Right kidney (tissue), 9 donors: ENCODE results near the gene RIOK1.
"Not testable (repeated sequence)": the region's sequence is repeated elsewhere in the genome, so short reads cannot be mapped to it uniquely, and the experiment has no call there.

ENCODE experiments used
- DNase-seq: peaks from one replicate; pipeline ENCODE4 v3.0.0-alpha.2; 2016
- long read RNA-seq, 8 donors: transcript quantifications; one replicate each; lab custom pipeline, GENCODE V29; 2026

Gene RIOK1
- long read RNA-seq, donor 1, partial matches to known transcripts, result 12 of 14 reads
- long read RNA-seq, donor 1, other reads (novel, unspliced or antisense), result 0 of 14 reads
- long read RNA-seq, donor 2, partial matches to known transcripts, result 0 of 1 reads
- long read RNA-seq, donor 2, other reads (novel, unspliced or antisense), result 0 of 1 reads
- long read RNA-seq, donor 3, partial matches to known transcripts, result 0 of 1 reads
- long read RNA-seq, donor 3, other reads (novel, unspliced or antisense), result 0 of 1 reads
- long read RNA-seq, donor 4, partial matches to known transcripts, result 6 of 8 reads
- long read RNA-seq, donor 4, other reads (novel, unspliced or antisense), result 0 of 8 reads
- long read RNA-seq, donor 5, transcript RIOK1-202 (17 exons, 2,810 nt), result major isoform, 5 of 71 reads
- long read RNA-seq, donor 5, partial matches to known transcripts, result 61 of 71 reads
- long read RNA-seq, donor 5, other reads (novel, unspliced or antisense), result 5 of 71 reads
- long read RNA-seq, donor 6, partial matches to known transcripts, result 0 of 2 reads
- long read RNA-seq, donor 6, other reads (novel, unspliced or antisense), result 0 of 2 reads
- long read RNA-seq, donor 7, transcript RIOK1-202 (17 exons, 2,810 nt), result major isoform, 6 of 27 reads
- long read RNA-seq, donor 7, partial matches to known transcripts, result 21 of 27 reads
- long read RNA-seq, donor 7, other reads (novel, unspliced or antisense), result 0 of 27 reads
- long read RNA-seq, donor 8, partial matches to known transcripts, result 0 of 4 reads
- long read RNA-seq, donor 8, other reads (novel, unspliced or antisense), result 0 of 4 reads

DNA sequence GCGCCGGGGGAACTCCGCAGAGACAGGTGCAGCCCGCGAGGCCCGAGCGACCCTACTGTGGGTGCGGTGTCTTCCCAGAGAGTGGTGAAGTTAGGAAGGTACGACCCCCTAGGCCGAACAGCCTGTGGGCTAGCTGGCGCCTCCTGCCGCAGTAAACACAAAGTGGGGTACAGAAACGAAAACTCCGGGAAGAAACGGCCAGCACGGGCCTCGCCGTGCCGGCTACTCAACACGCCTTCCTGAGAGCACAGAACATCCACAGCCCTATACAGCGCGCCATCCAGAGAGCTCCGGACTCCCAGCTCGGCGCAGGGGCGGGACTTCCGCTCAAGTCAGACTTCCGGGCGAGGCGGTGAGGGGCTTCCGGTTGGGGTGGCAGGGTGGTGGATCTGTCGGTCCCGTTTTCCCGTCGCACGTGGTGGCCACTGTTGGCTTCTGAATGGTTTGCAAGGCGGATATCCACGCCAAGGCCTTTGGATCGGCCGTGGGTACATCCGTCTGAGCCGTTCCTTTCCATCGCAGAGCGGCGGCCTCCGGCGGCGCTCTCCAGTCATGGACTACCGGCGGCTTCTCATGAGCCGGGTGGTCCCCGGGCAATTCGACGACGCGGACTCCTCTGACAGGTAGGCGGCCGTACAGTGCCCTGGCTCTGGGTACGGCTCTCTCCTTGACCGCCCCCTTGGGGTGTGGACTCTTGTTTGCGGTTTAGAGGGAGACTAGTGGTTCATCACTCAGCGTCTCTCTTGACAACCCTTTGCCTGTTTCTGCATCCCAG lies at the start of gene RIOK1, which contains the start of gene CAGE1:
Gene RIOK1, plus strand, starts transcription at position 358 of the 775 bp plus-strand sequence. Its CDS starts 195 bp downstream, at position 553.
Gene CAGE1, minus strand, starts transcription at position 292 of the 775 bp plus-strand sequence. CDS start 2,569 bp downstream, outside the sequence.
- DNase-seq, result peak; percentile 94

DNA sequence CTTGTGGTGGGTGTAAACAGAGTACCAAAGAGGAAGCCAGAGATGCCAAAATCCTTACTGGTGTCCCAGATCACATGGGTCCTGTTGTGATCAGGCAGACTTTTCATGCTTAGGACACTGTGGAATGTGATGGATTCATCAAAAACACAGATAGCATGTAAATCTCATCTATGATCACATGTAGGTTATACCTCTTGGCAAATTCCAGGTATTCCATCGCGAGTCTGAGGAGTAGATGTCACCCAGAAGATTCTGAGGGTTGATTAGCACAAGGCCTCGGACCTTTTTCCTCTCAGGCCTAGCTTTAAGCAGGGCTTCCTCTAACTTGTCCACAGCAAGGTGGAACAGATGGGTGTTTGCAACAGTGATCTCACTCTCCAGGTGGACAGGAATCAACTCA lies 48.3 kb upstream of the RIOK1 start:
- no peak for DNase-seq

DNA sequence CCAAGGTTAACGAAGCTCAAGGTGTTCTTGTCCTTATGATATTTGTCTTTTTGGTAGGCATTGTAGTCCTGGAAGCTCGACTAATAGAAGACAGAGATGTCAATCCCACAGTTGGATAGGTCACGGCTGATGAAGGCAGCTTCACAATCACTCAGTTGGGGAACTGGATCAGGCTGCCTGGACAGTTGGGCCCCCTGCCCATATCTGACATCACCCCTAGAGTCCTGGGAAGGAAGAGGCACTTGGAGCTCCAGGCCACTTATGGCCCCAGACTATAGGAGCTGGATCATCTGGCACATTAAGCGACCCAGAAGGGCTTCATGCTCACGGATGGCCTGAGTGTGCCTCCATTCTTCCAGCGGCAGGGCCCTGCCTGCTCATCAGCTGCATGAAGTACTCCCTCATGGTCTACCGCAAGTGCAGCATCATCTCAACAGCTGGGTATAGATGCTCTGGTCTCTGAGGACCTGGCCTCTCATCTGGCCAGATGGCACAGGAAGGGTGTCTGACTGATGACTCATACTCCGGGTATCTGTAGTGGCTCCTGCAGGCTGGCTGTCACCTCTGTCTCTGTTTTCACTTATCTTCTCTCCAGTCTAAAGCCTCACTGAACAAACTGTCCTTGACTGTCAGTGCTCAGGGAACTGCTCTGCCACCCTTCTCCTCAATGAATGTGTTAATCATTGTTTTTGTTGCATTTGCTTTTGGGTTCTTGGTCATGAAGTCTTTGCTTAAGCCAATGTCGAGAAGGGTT lies 47.4 kb upstream of the RIOK1 start:
- DNase-seq, result no peak

DNA sequence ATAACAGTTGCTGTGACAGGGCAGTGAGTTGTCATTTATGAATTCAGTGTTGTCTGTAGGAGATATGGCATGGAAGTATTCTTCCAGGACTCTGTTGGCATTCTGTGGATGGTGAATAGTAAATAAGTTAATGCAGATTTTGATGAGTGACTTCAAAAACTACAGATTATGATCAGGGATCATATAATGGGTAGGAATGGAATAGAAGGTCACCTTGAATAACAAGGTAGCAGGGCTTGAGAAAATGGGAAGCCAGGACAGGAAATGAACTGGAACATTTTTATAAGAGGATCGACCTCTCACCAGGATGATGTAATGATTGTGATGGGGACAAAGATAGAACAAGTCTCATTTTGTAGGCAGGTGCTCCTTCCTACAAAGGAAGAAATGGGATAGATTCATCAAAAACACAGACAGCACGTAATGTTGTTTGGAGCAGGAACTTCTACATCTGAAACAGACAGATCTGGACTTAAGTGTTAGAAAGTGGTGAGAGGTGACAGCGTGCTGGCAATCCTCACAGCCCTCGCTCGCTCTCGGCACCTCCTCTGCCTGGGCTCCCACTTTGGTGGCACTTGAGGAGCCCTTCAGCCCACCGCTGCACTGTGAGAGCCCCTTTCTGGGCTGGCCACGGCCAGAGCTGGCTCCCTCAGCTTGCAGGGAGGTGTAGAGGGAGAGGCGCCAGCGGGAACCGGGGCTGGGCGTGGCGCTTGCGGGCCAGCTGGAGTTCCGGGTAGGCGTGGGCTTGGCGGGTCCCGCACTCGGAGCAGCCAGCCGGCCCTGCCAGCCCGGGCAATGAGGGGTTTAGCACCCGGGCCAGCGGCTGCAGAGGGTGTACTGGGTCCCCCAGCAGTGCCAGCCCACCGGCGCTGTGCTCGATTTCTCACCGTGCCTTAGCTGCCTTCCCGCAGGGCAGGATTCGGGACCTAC lies 45.8 kb upstream of the RIOK1 start:
- DNase-seq, result no peak

DNA sequence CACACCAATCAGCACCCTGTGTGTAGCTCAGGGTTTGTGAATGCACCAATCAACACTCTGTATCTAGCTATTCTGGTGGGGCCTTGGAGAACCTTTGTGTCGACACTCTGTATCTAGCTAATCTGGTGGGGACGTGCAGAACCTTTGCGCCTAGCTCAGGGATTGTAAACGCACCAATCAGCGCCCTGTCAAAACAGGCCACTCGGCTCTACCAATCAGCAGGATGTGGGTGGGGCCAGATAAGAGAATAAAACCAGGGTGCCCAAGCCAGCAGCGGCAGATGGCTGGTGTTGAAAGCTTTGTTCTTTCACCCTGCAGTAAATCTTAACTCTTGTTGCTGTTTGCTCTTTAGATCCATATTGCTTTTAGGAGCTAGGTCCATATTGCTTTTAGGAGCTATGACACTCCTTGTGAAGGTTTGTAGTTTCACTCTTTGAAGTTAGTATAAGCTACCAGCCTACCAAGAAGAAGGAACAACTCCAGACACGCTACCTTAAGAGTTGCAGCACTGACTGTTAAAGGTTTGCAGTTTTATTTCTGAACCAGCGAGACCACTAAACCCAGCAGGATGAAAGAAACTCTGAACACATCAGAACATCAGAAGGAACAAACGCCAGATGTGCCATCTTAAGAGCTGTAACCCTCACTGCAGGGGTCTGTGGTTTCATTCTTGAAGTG lies 44.7 kb upstream of the RIOK1 start:
- not testable (repeated sequence) for DNase-seq

DNA sequence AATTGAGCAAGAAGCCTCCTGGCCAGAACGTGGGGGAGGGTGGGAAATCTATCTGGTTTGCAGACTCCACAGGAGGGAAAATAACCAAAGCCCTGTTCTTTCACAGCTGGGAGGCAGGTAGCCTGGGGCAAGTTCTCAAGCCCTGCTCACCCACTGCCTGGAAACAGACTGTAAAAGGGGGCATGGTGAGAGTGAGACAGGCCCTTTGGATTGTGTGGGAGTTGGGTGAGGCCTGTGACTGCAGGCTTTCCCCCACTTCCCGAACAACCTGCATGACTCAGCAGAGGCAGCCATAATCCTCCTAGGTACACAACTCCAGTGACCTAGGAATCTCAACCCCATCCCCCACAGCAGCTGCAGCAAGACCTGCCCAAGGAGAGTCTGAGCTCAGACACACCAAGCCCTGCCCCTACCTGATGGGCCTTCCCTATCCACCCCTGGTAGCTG lies 42.0 kb upstream of the RIOK1 start:
- not testable (repeated sequence) for DNase-seq

DNA sequence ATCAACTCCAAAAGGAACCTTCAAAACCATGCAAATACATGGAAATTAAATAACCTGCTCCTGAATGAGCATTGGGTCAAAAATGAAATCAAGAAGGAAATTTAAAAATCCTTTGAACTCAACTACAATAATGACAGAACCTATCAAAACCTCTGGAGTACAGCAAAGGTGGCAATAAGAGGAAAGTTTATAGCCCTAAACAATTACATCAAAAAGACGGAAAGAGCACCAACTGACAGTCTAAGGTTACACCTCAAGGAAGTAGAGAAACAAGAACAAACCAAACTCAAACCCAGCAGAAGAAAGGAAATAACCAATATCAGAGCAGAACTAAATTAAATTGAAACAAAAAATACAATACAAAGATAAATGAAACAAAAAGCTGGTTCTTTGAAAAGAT lies 39.0 kb upstream of the RIOK1 start:
- DNase-seq, result not testable (repeated sequence)

DNA sequence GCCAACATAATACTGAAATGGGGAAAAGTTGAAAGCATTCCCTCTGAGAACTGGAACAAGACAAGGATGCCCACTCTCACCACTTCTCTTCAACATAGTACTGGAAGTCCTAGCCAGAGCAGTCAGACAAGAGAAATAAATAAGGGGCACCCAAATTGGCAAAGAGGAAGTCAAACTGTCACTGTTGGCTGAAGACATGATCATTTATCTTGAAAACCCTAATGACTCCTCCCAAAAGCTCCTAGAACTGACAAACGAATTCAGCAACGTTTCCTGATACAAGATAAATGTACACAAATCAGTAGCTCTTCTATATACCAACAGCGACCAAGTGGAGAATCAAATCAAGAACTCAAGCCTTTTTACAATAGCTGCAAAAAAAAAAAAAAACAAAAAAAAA lies 37.7 kb upstream of the RIOK1 start:
- DNase-seq, result not testable (repeated sequence)

DNA sequence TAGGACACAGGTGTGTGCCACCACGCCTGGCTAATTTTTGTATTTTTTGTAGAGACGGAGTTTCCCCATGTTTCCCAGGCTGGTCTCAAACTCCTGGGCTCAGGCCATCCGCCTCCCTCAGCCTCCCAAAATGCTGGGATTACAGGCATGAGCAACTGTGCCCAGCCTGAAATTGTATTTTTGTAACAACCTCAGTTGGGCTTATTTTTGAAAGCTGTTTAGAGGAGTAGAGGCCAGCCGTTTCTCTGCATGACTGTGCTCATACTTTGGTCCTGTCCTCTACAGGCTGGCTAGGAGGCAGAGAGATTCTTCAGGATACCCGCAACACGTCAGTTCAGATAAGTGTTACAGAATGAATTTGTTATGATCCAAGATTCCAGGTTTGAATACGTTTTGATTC lies 22.2 kb upstream of the RIOK1 start:
- no peak for DNase-seq

DNA sequence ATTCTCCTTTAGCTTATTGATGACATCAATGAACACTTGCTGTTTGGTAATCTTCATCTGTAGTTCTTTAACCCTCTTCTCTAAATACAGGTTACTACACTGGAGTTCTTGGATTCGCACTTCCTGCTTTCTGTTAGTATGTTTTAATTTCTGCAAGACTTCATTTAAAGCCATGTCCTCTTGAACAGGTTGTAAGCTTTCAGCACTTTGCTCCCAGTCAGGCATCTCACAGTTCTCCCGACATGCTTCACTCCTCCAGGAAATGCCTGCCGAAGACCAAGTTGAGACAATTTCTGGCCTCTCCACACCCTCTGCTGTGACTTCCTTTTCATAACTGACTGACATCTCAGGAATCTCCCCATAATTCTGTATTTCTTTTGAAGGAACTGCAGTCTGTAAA lies 15.9 kb upstream of the RIOK1 start:
- no peak for DNase-seq

DNA sequence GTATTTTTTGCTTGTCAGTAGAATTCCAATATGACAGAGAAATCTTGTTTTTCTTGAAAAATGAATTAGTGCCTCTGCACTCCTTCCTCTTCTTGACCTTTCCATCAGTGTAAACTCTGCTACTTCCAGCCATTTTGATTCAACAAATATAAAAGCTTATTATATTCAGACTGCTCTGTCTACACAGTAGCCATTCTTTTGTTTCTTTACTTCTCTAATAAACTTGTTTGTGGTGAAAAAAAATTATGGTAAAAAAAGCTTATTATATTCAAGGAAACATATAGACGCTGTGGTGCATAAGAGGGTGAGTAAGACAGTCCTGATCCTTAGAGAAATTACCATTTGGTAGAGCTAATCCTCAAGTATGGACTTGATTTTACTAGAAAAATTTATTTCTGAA lies 11.6 kb upstream of the RIOK1 start:
- no peak for DNase-seq

DNA sequence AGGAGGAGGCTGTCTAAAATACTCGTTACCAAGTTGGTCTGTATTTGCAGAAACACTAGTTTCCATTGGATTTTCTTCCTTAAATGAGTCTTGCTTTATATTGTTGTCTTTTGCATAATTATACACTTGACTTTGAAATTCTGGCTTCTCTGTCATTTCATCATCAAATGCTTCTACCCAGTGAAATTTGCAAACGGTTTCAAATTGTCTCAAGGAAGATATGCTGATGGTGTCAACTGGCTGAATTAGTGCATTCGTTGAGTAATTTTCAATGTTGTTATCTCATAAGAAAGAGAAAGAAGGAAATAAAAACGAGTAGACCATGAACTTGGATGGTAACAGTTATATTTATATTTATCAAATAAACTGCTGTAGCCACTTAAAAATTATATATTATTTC lies 10.9 kb upstream of the RIOK1 start:
- no peak for DNase-seq

DNA sequence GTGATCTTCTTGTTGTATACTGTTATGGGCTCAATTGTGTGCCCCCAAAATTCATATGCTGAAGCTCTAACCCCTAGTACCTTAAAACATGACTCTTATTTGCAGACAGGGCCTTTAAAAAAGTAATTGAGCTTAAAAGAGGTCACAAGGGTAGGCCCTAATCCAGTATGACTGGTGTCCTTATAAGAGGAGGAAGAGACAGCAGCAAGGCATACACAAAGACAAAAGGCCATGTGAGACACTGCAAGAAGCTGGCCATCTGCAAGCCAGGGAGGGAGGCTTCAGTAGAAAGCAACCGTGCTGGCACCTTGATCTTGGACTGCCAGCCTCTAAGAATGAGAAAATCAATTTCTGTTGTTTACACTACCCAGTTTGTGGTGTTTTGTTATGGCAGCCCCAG lies 8.5 kb upstream of the RIOK1 start:
- DNase-seq, result no peak

DNA sequence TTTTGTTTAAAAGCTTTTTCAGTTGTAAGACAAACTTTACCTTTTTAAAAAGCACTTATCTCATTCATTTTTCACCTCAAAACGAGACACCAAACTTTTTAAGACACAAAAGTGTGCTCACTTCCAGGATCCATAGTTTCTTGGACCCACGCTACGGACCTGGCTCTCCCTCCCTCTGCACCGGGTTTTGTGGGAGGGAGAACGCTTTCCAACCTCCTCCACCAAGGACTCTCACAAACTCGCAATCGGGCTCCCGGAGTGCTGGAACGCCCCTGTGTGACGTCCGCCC lies 502 bp upstream of the RIOK1 start:
- no peak for DNase-seq

DNA sequence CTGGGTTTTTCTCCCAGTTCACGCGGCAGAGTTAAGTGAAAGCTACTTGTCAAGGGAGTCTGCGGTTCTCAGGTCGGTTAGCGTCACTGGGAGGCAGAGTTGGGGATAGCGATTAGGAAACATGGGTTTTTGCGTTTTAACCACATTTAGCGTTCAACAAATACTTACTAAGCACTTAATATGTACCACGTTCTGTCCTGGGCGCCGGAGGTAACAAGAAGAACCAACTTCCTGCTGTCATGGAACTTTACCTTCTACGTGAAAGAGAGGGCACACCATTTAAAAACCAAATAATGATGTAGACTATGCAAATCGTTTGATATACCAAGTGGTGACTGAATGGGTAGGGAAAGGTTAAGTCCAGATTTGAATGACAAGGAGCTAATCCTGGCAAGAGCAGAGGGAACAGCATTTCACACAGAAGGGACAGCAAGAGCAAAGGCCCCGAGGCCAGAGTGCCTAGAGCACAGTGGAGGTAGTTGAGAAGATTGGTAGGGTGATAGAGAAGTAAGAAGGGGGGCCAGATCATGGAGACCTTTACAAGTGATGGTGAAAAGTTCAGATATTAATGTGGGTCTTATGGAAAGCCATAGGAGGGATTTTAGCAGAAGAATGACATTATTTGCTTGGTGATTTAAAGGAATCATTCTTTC lies 744 bp downstream of the RIOK1 start:
- DNase-seq, result no peak

DNA sequence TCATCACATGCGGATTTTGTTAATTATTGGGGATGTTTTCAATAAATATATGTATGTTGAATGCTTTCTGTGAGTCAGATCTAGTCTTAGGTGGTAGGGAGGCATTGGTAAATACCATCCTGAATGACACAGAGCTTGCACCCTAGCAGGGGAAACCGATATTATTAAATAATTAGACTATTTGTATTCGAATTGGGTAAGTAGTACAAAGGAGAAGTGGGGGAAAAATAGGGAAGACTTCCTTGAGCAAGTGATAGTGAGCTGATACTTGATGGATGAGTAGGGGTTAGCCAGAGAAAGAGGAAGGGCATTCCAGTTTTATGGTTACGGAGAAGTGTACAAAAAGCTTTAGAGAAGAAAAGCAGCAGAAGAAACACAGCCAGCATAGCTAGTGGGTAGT lies 1.5 kb downstream of the RIOK1 start:
- no peak for DNase-seq

DNA sequence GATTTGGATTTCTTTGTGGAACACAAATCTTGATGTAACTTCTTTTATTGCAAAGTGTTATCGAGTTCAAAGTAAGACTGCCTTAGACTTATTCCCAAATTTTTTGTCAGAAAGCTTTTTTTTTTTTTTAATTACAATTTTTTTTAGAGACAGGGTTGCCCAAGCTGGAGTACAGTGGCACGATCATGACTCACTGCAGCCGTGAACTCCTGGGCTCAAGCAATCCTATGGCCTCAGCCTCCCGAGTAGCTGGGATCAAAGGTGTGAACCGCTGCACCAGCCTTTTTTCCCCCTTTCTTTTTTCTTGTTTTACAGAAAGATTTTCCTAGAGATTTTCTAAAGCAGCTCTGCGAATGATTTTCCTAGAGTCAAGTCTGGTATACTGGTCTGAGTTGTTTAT lies 2.8 kb downstream of the RIOK1 start:
- no peak for DNase-seq

DNA sequence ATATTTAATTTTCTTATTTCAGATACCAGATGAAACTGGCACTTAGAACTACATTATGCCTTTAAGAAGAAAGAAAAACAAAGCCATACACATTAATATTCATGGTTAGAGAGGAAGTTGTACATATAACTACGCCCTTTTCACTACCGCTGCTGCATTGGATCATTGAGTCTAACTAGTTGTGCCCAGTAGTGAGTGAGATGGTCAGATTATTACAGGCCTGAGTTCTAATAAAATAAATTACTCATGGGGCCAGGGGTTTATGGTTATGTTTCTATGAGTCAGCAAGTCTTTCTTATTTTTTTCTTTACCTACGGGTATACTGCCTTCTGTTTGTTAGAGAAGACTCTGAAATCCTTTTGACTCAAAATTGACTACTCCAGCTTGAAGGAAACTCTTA lies 11.5 kb downstream of the RIOK1 start:
- DNase-seq, result no peak

DNA sequence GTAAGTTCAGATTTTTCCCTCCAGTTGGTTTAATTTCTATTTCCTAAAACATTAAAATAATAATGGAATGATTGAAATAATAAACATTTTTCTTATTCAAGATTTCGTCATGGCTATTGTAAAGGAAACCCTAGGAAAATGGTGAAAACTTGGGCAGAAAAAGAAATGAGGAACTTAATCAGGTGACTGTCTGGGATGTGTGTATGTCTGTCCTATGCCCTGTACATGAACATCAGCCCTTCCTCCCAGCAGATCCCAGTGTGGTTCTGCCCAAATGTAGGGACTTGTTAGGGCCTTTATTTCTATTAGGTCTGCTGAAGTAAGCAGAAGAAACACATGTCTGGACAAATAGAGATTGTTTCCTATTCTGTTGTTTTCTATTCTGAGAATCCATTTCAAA lies 13.1 kb downstream of the RIOK1 start:
- DNase-seq, result no peak

DNA sequence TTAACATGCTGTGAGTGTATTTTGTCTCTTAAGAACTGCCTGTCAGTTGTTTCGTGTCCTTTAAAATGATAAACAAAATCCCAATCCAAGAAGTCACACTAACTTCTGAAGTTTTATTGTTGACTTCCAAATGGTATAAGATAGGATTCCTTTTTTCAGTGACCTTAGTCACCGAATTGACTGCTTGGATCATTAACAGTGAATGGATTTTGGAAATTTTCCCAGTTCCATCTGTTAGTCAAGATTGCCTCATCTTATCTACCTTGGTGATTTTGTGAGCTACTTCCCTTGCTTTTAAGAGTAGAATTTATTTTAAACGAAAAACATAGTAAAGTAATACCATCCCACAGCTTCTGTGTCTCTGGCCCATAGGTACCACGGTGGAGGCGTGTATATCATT lies 14.9 kb downstream of the RIOK1 start:
- no peak for DNase-seq
